ENCODE measurements around the gene SERPINA4.

SERPINA4 gene

GRCh38 chr14:94570440-94570839, 9.2 kb downstream of the SERPINA4 start (continued):
- no peak for TF ChIP-seq OSR1 (CRISPR knock-in tag; IDR thresholded peaks at IDR 0.05)
- TF ChIP-seq ZNF565 (CRISPR knock-in tag; conservative IDR thresholded peaks at IDR 0.05; ENCODE audit: low read depth): no peak

GRCh38 chr14:94571395-94571794, 10.2 kb downstream of the SERPINA4 start:
- TF ChIP-seq ZNF565 (CRISPR knock-in tag; conservative IDR thresholded peaks at IDR 0.05; ENCODE audit: low read depth): no peak
- TF ChIP-seq ESRRG (CRISPR knock-in tag; IDR thresholded peaks at IDR 0.05): no peak
- no peak for TF ChIP-seq ZNF70 (CRISPR knock-in tag; IDR thresholded peaks at IDR 0.05)
- TF ChIP-seq ISL1 (CRISPR knock-in tag; IDR thresholded peaks at IDR 0.05): no peak
- no peak for TF ChIP-seq ZC3H10 (CRISPR knock-in tag; IDR thresholded peaks at IDR 0.05)
- no peak for TF ChIP-seq ZNF8 (CRISPR knock-in tag; IDR thresholded peaks at IDR 0.05)
- TF ChIP-seq OSR1 (CRISPR knock-in tag; IDR thresholded peaks at IDR 0.05): no peak
- TF ChIP-seq CREB5 (CRISPR knock-in tag; IDR thresholded peaks at IDR 0.05; ENCODE audit: low read depth): no peak
- no peak for TF ChIP-seq RARB (CRISPR knock-in tag; IDR thresholded peaks at IDR 0.05)
- TF ChIP-seq ZFP3 (CRISPR knock-in tag; IDR thresholded peaks at IDR 0.05): no peak
- TF ChIP-seq TOX (CRISPR knock-in tag; IDR thresholded peaks at IDR 0.05; ENCODE audit: borderline replicate concordance): no peak
- no peak for TF ChIP-seq PPARA (CRISPR knock-in tag; IDR thresholded peaks at IDR 0.05; ENCODE audit: borderline replicate concordance)
- no peak for ATAC-seq

GRCh38 chr14:94571950-94572349, 10.7 kb downstream of the SERPINA4 start:
- no peak for ATAC-seq
- TF ChIP-seq CSDC2 (CRISPR knock-in tag; IDR thresholded peaks at IDR 0.05) (no peak), ZFP3 (CRISPR knock-in tag; IDR thresholded peaks at IDR 0.05) (no peak)

GRCh38 chr14:94572637-94573303, 11.5 kb downstream of the SERPINA4 start:
- no peak for ATAC-seq
- no peak for TF ChIP-seq ZNF70 (CRISPR knock-in tag; IDR thresholded peaks at IDR 0.05)
- no peak for TF ChIP-seq GLIS3 (CRISPR knock-in tag; IDR thresholded peaks at IDR 0.05)
- no peak for TF ChIP-seq ZNF8 (CRISPR knock-in tag; IDR thresholded peaks at IDR 0.05)
- TF ChIP-seq RARB (CRISPR knock-in tag; IDR thresholded peaks at IDR 0.05): no peak
- no peak for TF ChIP-seq PPARA (CRISPR knock-in tag; IDR thresholded peaks at IDR 0.05; ENCODE audit: borderline replicate concordance)
- no peak for TF ChIP-seq ZFP3 (CRISPR knock-in tag; IDR thresholded peaks at IDR 0.05)
- no peak for TF ChIP-seq CSRNP3 (CRISPR knock-in tag; IDR thresholded peaks at IDR 0.05)
- TF ChIP-seq CSDC2 (CRISPR knock-in tag; IDR thresholded peaks at IDR 0.05): no peak
- no peak for TF ChIP-seq TSHZ2 (CRISPR knock-in tag; IDR thresholded peaks at IDR 0.05)
- TF ChIP-seq TOX (CRISPR knock-in tag; IDR thresholded peaks at IDR 0.05; ENCODE audit: borderline replicate concordance): no peak
- no peak for TF ChIP-seq CREB5 (CRISPR knock-in tag; IDR thresholded peaks at IDR 0.05; ENCODE audit: low read depth)
- TF ChIP-seq ESRRG (CRISPR knock-in tag; IDR thresholded peaks at IDR 0.05): no peak
- TF ChIP-seq BACH2 (CRISPR knock-in tag; IDR thresholded peaks at IDR 0.05; ENCODE audit: borderline replicate concordance): no peak
- no peak for TF ChIP-seq ISL1 (CRISPR knock-in tag; IDR thresholded peaks at IDR 0.05)
- no peak for TF ChIP-seq SNAI2 (CRISPR knock-in tag; IDR thresholded peaks at IDR 0.05)
- no peak for TF ChIP-seq POU6F1 (CRISPR knock-in tag; IDR thresholded peaks at IDR 0.05; ENCODE audit: borderline replicate concordance, low read depth)
